H1 (cell line): ENCODE measurements around the gene ZDHHC8. TPM values are rescaled to one million over a fixed set of nuclear protein-coding genes. Genes with fewer than 3 reads are reported as not detected.
A peak's percentile ranks its signal among the peaks of the same experiment; 100 is the strongest.

Experiments
- CTCF ChIA-PET: fragments of 300-600 bp; sonication (Branson Sonifier 250); formaldehyde crosslinking; loops from one replicate; lab custom pipeline; 2021; ENCODE audit not compliant: partially characterized antibody; lab: Charles Lee
- POLR2A ChIA-PET: fragments of 300-600 bp; sonication (Branson Sonifier 250); formaldehyde crosslinking; loops from one replicate; lab custom pipeline; 2021; ENCODE audit warnings: inconsistent platforms; ENCODE audit not compliant: partially characterized antibody; lab: Charles Lee
- DNase-seq, 2 experiments: peaks; one replicate each; pipeline versions ENCODE4 v3.0.0 to v3.0.0-alpha.2; 2010 to 2022; ENCODE audit warnings: low spot score in 2 of 2, low read depth in 1 of 2, mixed read lengths in 1 of 2
- FAIRE-seq: peaks from 2 replicates; lab custom pipeline; 2011; peaks lifted over from hg19 to GRCh38; lab: Jason Lieb, UNC
- H2AFZ ChIP-seq: 2 replicates; pipeline ENCODE4 v1.8.1; 2012; ENCODE audit warnings: low read length, inconsistent platforms
- H2AK5ac ChIP-seq: 2 replicates; pipeline ENCODE4 v1.6.1; 2013; ENCODE audit warnings: low read depth, low read length
- H2BK120ac ChIP-seq: replicated peaks from 2 replicates; pipeline ENCODE3; 2013; ENCODE audit warnings: low read depth, low read length, inconsistent platforms
- H2BK12ac ChIP-seq: 2 replicates; pipeline ENCODE4 v1.6.1; 2013; ENCODE audit warnings: low read depth, low read length
- H2BK15ac ChIP-seq: 2 replicates; pipeline ENCODE4 v1.6.1; 2013; ENCODE audit warnings: low read length
- H2BK20ac ChIP-seq: 2 replicates; pipeline ENCODE4 v1.6.1; 2013; ENCODE audit warnings: low read length
- H2BK5ac ChIP-seq: 2 replicates; pipeline ENCODE4 v1.6.1; 2013; ENCODE audit warnings: low read depth, low read length
- H3K14ac ChIP-seq: 2 replicates; pipeline ENCODE4 v1.6.1; 2013; ENCODE audit warnings: inconsistent platforms; ENCODE audit not compliant: insufficient read length
- H3K18ac ChIP-seq: 2 replicates; pipeline ENCODE4 v1.6.1; 2013; ENCODE audit warnings: low read length; ENCODE audit errors: extremely low read depth
- H3K23ac ChIP-seq: 2 replicates; pipeline ENCODE4 v1.6.1; 2013; ENCODE audit warnings: inconsistent platforms; ENCODE audit not compliant: insufficient read length
- H3K23me2 ChIP-seq: 2 replicates; pipeline ENCODE4 v1.6.1; 2013; ENCODE audit warnings: low read depth, low read length
- H3K27ac ChIP-seq: 2 replicates; pipeline ENCODE4 v1.6.1; 2011; ENCODE audit warnings: low read depth, low read length, inconsistent platforms
- H3K27me3 ChIP-seq, 4 experiments: replicated peaks in 1 of 4; 1 replicate in 1 of 4; 2 replicates in 3 of 4; pipeline versions ENCODE4 v1.6.1 to v1.8.1; 2011 to 2013; ENCODE audit warnings: low read length in 3 of 4, mild to moderate bottlenecking in 3 of 4, inconsistent platforms in 2 of 4, mixed read lengths in 2 of 4, moderate library complexity in 1 of 4; ENCODE audit not compliant: control insufficient read depth in 3 of 4, insufficient read depth in 3 of 4; ENCODE audit errors: extremely low read depth in 1 of 4
- H3K36me3 ChIP-seq, 4 experiments: 2 replicates each; pipeline versions ENCODE4 v1.6.1 to v1.8.1; 2011 to 2013; ENCODE audit warnings: mild to moderate bottlenecking in 4 of 4, low read length in 3 of 4, moderate library complexity in 2 of 4, control low read depth in 1 of 4, inconsistent platforms in 1 of 4; ENCODE audit not compliant: insufficient read depth in 4 of 4, control insufficient read depth in 2 of 4
- H3K4ac ChIP-seq: replicated peaks from 2 replicates; pipeline ENCODE3; 2013; ENCODE audit warnings: low read length, low read depth, mixed read lengths, inconsistent platforms; ENCODE audit not compliant: insufficient read length
- H3K4me1 ChIP-seq, 4 experiments: replicated peaks in 1 of 4; 1 replicate in 1 of 4; 2 replicates in 3 of 4; pipeline versions ENCODE4 v1.6.1 to v1.8.1; 2011 to 2013; ENCODE audit warnings: low read length in 3 of 4, inconsistent platforms in 2 of 4, mixed read lengths in 1 of 4; ENCODE audit not compliant: insufficient read depth in 4 of 4, control insufficient read depth in 3 of 4
- H3K4me2 ChIP-seq, 2 experiments: 2 replicates each; pipeline versions ENCODE4 v1.6.1 to v1.8.1; 2011 to 2013; ENCODE audit warnings: low read depth in 2 of 2, low read length in 2 of 2, control low read depth in 1 of 2, inconsistent platforms in 1 of 2, mild to moderate bottlenecking in 1 of 2; ENCODE audit not compliant: insufficient read depth in 1 of 2
- H3K4me3 ChIP-seq, 4 experiments: fragments of 200-600, 300-600 bp in 1 of 4; sonication (generic), shearing (Covaris generic), sonication (Bioruptor Twin) in 1 of 4; 2 replicates each; pipeline versions ENCODE4 v1.5.1 to v1.8.1; 2011 to 2016; ENCODE audit warnings: low read length in 4 of 4, low read depth in 3 of 4, control low read depth in 2 of 4, inconsistent platforms in 2 of 4, mild to moderate bottlenecking in 2 of 4, mixed read lengths in 1 of 4, moderate library complexity in 1 of 4; ENCODE audit not compliant: insufficient read depth in 2 of 4; ENCODE audit errors: extremely low read depth in 1 of 4
- H3K56ac ChIP-seq: replicated peaks from 2 replicates; pipeline ENCODE3; 2013; ENCODE audit warnings: low read depth, mild to moderate bottlenecking, mixed read lengths, low read length, inconsistent platforms; ENCODE audit not compliant: insufficient read length
- H3K79me1 ChIP-seq: 2 replicates; pipeline ENCODE4 v1.6.1; 2013; ENCODE audit warnings: low read depth, low read length, control low read depth
- H3K79me2 ChIP-seq, 2 experiments: 2 replicates each; pipeline versions ENCODE4 v1.6.1 to v1.8.1; 2012 to 2013; ENCODE audit warnings: low read length in 2 of 2, mild to moderate bottlenecking in 2 of 2, inconsistent platforms in 1 of 2; ENCODE audit not compliant: insufficient read depth in 2 of 2, control insufficient read depth in 1 of 2
- H3K9ac ChIP-seq, 4 experiments: replicated peaks in 1 of 4; 1 replicate in 1 of 4; 2 replicates in 3 of 4; pipeline versions ENCODE4 v1.6.1 to v1.8.1; 2011 to 2013; ENCODE audit warnings: low read depth in 3 of 4, low read length in 3 of 4, control low read depth in 2 of 4, mild to moderate bottlenecking in 2 of 4, moderate library complexity in 2 of 4, inconsistent platforms in 1 of 4; ENCODE audit errors: extremely low read depth in 1 of 4
- H3K9me3 ChIP-seq, 2 experiments: 2 replicates each; pipeline versions ENCODE4 v1.6.1 to v1.8.1; 2012 to 2013; ENCODE audit warnings: mild to moderate bottlenecking in 2 of 2, moderate library complexity in 2 of 2, control low read depth in 1 of 2, inconsistent platforms in 1 of 2, low read depth in 1 of 2, low read length in 1 of 2, mixed read lengths in 1 of 2; ENCODE audit not compliant: insufficient read depth in 2 of 2
- H4K20me1 ChIP-seq, 2 experiments: replicated peaks in 1 of 2; 2 replicates each; pipeline versions ENCODE3 to v1.8.1; 2011 to 2013; ENCODE audit warnings: inconsistent platforms in 2 of 2, low read length in 2 of 2, mild to moderate bottlenecking in 1 of 2; ENCODE audit not compliant: insufficient read depth in 2 of 2, control insufficient read depth in 1 of 2
- H4K5ac ChIP-seq: 2 replicates; pipeline ENCODE4 v1.6.1; 2013; ENCODE audit warnings: low read length, low read depth, mixed read lengths, inconsistent platforms; ENCODE audit not compliant: insufficient read length
- H4K8ac ChIP-seq: 2 replicates; pipeline ENCODE4 v1.8.0; 2013; ENCODE audit warnings: mild to moderate bottlenecking, moderate library complexity, low read length, inconsistent platforms; ENCODE audit not compliant: insufficient read depth; ENCODE audit errors: extremely low read depth
- H4K91ac ChIP-seq: replicated peaks from 2 replicates; pipeline ENCODE3; 2013; ENCODE audit warnings: low read length, mixed read lengths, inconsistent platforms; ENCODE audit not compliant: insufficient read length
- BRCA1 ChIP-seq: IDR thresholded peaks from 2 replicates; pipeline ENCODE4 v1.6.1; 2012; ENCODE audit warnings: low read depth, low read length, improper control_type of control experiment
- CTBP2 ChIP-seq: IDR thresholded peaks from 2 replicates; pipeline ENCODE4 v1.7.0; 2011; ENCODE audit warnings: borderline replicate concordance, mild to moderate bottlenecking, moderate library complexity, mixed read lengths, low read length; ENCODE audit not compliant: insufficient read depth, insufficient read length
- FOSL1 ChIP-seq: IDR thresholded peaks from 2 replicates; pipeline ENCODE4 v1.6.1; 2011; ENCODE audit warnings: mild to moderate bottlenecking, low read depth, low read length, moderate library complexity; ENCODE audit not compliant: insufficient read depth
- GABPA ChIP-seq: IDR thresholded peaks from 2 replicates; pipeline ENCODE4 v1.6.1; 2011; ENCODE audit warnings: mild to moderate bottlenecking, low read length, moderate library complexity, borderline replicate concordance; ENCODE audit not compliant: insufficient read depth
- JUN ChIP-seq: IDR thresholded peaks from 2 replicates; pipeline ENCODE4 v1.6.1; 2011; ENCODE audit warnings: low read depth, mild to moderate bottlenecking, improper control_type of control experiment, low read length
- NRF1 ChIP-seq: IDR thresholded peaks from 2 replicates; pipeline ENCODE4 v1.6.1; 2011; ENCODE audit warnings: mild to moderate bottlenecking, low read depth, low read length, improper control_type of control experiment
- POLR2A ChIP-seq, 2 experiments: IDR thresholded peaks; 1 replicate in 1 of 2; 2 replicates in 1 of 2; pipeline ENCODE4 v1.6.1; 2011; ENCODE audit warnings: low read depth in 2 of 2, low read length in 2 of 2, mild to moderate bottlenecking in 2 of 2; ENCODE audit errors: control extremely low read depth in 1 of 2
- POLR2AphosphoS5 ChIP-seq: IDR thresholded peaks from 2 replicates; pipeline ENCODE4 v1.6.1; 2011; ENCODE audit warnings: low read depth, low read length
- TAF7 ChIP-seq: optimal IDR thresholded peaks from 2 replicates; pipeline ENCODE3; 2011; ENCODE audit warnings: low read depth, mild to moderate bottlenecking, inconsistent platforms, low read length, moderate library complexity, borderline replicate concordance
- YY1 ChIP-seq: IDR thresholded peaks from 2 replicates; pipeline ENCODE4 v1.6.1; 2011; ENCODE audit warnings: low read depth, mild to moderate bottlenecking, low read length
- WGBS, 2 experiments: shearing (Covaris generic) in 1 of 2; methylation state at CpG; one replicate each; pipeline versions ENCODE4 v1.1.6 to v1.1.7; 2013 to 2015; ENCODE audit warnings: low lambda C conversion rate in 2 of 2, mixed read lengths in 2 of 2, inconsistent platforms in 1 of 2, low coverage in 1 of 2, missing lambda C conversion rate in 1 of 2; ENCODE audit not compliant: insufficient replicate concordance in 2 of 2, insufficient coverage in 1 of 2, insufficient read length in 1 of 2; ENCODE audit errors: extremely low coverage in 1 of 2, missing lambda C conversion rate in 1 of 2; 5-methylcytosine and 5-hydroxymethylcytosine counted together
- polyA plus RNA-seq, 7 experiments: library from polyadenylated mRNA; depleted of rRNA in 3 of 7; stranded (reverse) in 5 of 7; unstranded in 2 of 7; fragments of >200 nt in 5 of 7; fragments of 200-250 nt in 2 of 7; gene quantifications; 1 replicate in 5 of 7; 2 replicates in 1 of 7; 4 replicates in 1 of 7; pipeline versions ENCODE4 v1.2.1 to v1.2.3, GENCODE V29; 2011 to 2013; ENCODE audit warnings: missing spikeins in 2 of 7, mixed read lengths in 2 of 7
- total RNA-seq: library from RNA; stranded (reverse); fragmentation: NEBNext Ultra II Directional; extraction: Animal tissue kit (Norgen Biotek cat#: 25700); gene quantifications from 2 replicates; pipeline ENCODE4 v1.2.1, GENCODE V29; 2021
- TF ChIP-seq, protein P1 (sequence below): IDR thresholded peaks from 2 replicates; pipeline ENCODE4 v1.6.1; 2012; ENCODE audit warnings: low read length, inconsistent platforms

ZDHHC8 gene
- total and polyA plus RNA-seq, 2 of the 8 experiments (the other 6 are each of a cell fraction or from before 2014, with no cell fraction given) = 18.6 to 65.6 TPM

- Histone ChIP-seq H3K4me1 (peaks cover 0 to 7% (median 6%) of the 10 kb centered on the region in 4 experiments; a peak in 4 of 7 replicates), H3K27ac (no peak overlapping the region), H3K23me2 (peaks cover 7% of the 10 kb centered on the region; the same call in 1 of the 2 replicates), H3K18ac (no peak overlapping the region), H3K23ac (no peak overlapping the region), H2BK12ac (no peak overlapping the region), H2BK15ac (no peak overlapping the region), H3K4me2 (no peak overlapping the region), H3K79me1 (peaks cover 21% of the 10 kb centered on the region), H3K9ac (no peak overlapping the region; a peak in 1 of 7 replicates), H4K91ac (no peak overlapping the region), H2BK20ac (no peak overlapping the region), H3K56ac (no peak overlapping the region), H3K79me2 (peaks cover 0 to 21% of the 10 kb centered on the region in 2 experiments; a peak in 3 of 4 replicates), H2AFZ (no peak overlapping the region), H3K4me3 (no peak overlapping the region), H3K14ac (no peak overlapping the region), H2BK120ac (no peak overlapping the region), H4K5ac (no peak overlapping the region), H3K36me3 (0 out of 8 replicates have a peak, but pooled peaks cover 0 to 4% (median 0%) of the 10 kb centered on the region in 4 experiments), H4K20me1 (peaks cover 15 to 36% of the 10 kb centered on the region in 2 experiments), H3K9me3 (no peaks in the 10 kb centered on the region), H3K27me3 (no peaks in the 10 kb centered on the region; a peak in 2 of 7 replicates), H3K4ac (no peak overlapping the region), H4K8ac (no peak overlapping the region), H2BK5ac (peak overlapping the region; percentile 90), H2AK5ac (no peak overlapping the region)
- ChIA-PET CTCF (no interaction called here), POLR2A (interaction anchor here (6.3 to 10.1 kb wide), 2 partner anchors 9 to 17 kb away, joined by 40 to 104 read pairs; partner anchors contain the start of gene TRMT2A)
- DNase-seq (no peak), FAIRE-seq (no peak)
- WGBS, 2 experiments = 95% methylated on average over 25 of the region's 25 CpGs; no CpG with 5 or more reads in 1 of the 2 experiments
- no peak for TF ChIP-seq FOSL1
- TF ChIP-seq POLR2AphosphoS5 = no peak
- TF ChIP-seq CTBP2 = no peak
- no peak for TF ChIP-seq JUN
- TF ChIP-seq TAF7 = no peak
- TF ChIP-seq POLR2A (IDR thresholded peaks at IDR 0.05; ENCODE audit: control extremely low read depth in 1 of 2, low read depth in 2 of 2, low read length in 2 of 2) = no peak
- no peak for TF ChIP-seq YY1
- no peak for TF ChIP-seq NRF1
- TF ChIP-seq GABPA = no peak
- TF ChIP-seq, protein P1, sequence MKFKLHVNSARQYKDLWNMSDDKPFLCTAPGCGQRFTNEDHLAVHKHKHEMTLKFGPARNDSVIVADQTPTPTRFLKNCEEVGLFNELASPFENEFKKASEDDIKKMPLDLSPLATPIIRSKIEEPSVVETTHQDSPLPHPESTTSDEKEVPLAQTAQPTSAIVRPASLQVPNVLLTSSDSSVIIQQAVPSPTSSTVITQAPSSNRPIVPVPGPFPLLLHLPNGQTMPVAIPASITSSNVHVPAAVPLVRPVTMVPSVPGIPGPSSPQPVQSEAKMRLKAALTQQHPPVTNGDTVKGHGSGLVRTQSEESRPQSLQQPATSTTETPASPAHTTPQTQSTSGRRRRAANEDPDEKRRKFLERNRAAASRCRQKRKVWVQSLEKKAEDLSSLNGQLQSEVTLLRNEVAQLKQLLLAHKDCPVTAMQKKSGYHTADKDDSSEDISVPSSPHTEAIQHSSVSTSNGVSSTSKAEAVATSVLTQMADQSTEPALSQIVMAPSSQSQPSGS = no peak
- no peak for TF ChIP-seq BRCA1
These were observed 4.4 kb downstream of the ZDHHC8 start for GRCh38 chr22:20135806-20136602.
